T-helper 1 cell treated with Interleukin-12 subunit alpha and Interleukin-12 subunit beta and Interleukin-4 antibody, amounts not matched to agents 30 μg/mL and 1 μg/mL, for 36 hours (primary cell): Measurements from ENCODE around the gene PFDN4.
"Not testable (repeated sequence)": the region's sequence is repeated elsewhere in the genome, so short reads cannot be mapped to it uniquely, and the experiment has no call there.

Source experiments
- H3K27ac Mint-ChIP-seq: one replicate; pipeline ENCODE4 v1.8.0; 2021; ENCODE audit warnings: mild to moderate bottlenecking, mixed read lengths
- H3K27me3 Mint-ChIP-seq: one replicate; pipeline ENCODE4 v1.8.0; 2021; ENCODE audit warnings: low read depth, mixed read lengths
- H3K36me3 Mint-ChIP-seq: one replicate; pipeline ENCODE4 v1.8.0; 2021; ENCODE audit warnings: low read depth, mixed read lengths
- H3K4me1 Mint-ChIP-seq: one replicate; pipeline ENCODE4 v1.8.0; 2021; ENCODE audit warnings: low read depth, mixed read lengths
- H3K4me3 Mint-ChIP-seq: one replicate; pipeline ENCODE4 v1.8.0; 2021; ENCODE audit warnings: mild to moderate bottlenecking, moderate library complexity, mixed read lengths
- H3K9me3 Mint-ChIP-seq: one replicate; pipeline ENCODE4 v1.8.0; 2021; ENCODE audit warnings: mixed read lengths

The PFDN4 gene

DNA sequence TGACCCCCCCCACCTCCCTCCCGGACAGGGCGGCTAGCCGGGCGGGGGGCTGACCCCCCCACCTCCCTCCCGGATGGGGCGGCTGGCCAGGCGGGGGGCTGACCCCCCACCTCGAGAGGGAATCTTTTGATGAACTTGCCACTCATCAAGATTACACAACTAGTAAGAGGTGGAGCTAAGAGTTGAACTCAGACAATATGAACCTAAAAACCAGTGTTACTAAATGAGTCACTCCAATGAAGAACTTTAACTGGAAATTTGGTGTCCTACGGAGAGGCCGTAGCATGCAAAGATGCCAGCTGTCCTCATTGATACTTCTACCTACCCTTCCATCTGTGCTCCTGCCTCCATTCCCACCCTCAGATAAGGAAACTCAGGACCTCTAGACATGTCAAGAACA is 42.8 kb downstream of the PFDN4 start:
- Mint-ChIP-seq H3K4me3 (no peak overlapping the region), H3K27me3 (no peaks in the 10 kb centered on the region), H3K36me3 (no peaks in the 10 kb centered on the region), H3K4me1 (no peaks in the 10 kb centered on the region), H3K9me3 (no peaks in the 10 kb centered on the region), H3K27ac (no peak overlapping the region)

DNA sequence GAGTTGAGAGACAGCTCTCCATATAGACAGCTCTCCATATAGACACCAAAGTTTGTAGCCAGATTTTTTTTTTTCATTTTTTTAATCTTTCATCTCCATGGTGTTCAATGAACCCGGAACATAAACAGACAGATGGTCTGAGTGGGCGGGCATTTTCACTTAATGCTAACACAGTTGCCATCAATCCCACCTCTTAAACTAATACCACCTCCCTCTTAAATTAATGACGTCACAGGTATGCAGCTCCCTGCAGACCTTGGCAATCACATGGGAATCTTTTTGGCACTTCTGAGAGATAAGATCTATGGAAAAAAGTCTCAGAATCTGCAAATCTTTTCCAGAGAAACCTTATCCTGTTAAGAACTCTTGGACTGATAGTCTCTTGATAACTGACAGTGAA is 43.2 kb downstream of the PFDN4 start:
- Mint-ChIP-seq H3K4me3 (no peak overlapping the region), H3K27ac (no peak overlapping the region), H3K9me3 (no peaks in the 10 kb centered on the region), H3K27me3 (peaks cover under 1% of the 10 kb centered on the region), H3K4me1 (no peaks in the 10 kb centered on the region), H3K36me3 (no peaks in the 10 kb centered on the region)

DNA sequence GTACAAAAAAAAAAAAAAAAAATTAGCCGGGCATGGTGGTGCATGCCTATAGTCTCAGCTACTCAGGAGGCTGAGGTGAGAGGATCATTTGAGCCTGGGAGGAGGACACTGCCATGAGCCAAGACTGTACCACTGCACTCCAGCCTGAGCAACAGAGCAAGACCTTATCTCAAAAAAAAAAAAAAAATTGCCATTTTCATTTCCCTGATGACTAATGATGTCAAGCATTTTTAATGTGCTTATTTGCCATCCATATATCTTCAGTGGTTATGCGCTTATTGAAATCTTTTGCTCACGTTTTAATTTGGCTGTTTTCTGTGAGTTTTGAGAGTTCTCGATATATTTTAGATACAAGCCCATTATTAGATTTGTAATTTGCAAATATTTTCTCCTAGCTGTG is 46.7 kb downstream of the PFDN4 start:
- no peaks in the 10 kb centered on the region for H3K36me3 Mint-ChIP-seq
- peaks cover 4% of the 10 kb centered on the region for H3K27me3 Mint-ChIP-seq
- H3K4me3 Mint-ChIP-seq: no peak overlapping the region
- no peaks in the 10 kb centered on the region for H3K4me1 Mint-ChIP-seq
- no peaks in the 10 kb centered on the region for H3K9me3 Mint-ChIP-seq
- no peak overlapping the region for H3K27ac Mint-ChIP-seq

DNA sequence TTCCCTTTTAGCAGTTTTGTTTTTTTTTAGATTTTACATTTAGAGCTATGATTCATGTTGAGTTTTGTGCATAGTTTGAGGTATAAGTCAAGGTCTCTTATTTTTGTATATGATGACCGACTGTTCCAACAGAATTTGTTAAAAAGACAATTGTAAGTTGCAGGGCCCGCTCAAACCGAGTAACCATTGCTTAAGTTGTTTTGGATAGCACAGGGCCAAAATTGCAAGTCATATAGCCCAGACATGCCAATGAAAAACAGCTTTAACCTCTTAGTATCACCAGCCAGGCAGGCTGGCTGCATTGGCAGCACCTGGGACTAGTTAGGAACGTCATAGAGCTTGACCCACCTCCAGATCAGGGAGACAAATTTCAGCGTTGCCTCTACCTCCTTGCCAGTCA is 47.3 kb downstream of the PFDN4 start:
- Mint-ChIP-seq H3K9me3 (no peaks in the 10 kb centered on the region), H3K36me3 (no peaks in the 10 kb centered on the region), H3K4me3 (no peak overlapping the region), H3K4me1 (no peaks in the 10 kb centered on the region), H3K27me3 (peaks cover 4% of the 10 kb centered on the region), H3K27ac (no peak overlapping the region)

DNA sequence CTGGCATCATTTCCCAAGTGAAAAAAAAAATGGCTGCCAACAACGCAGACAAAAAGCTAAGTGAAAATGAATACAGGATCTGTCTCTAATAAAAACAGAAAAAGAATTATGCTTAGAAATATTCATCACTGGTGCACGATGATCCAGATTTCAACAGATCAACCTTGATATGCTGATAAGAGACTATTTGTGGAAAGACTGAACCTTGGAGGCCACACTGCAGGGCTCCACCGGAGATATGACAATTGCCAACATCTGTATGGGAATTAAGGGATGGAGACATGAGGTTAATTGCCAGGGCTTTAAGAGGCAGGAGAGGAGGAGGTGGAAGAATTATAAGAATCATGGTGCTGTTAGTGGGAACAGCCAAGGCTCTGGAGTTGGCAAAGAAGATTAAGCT is 48.3 kb downstream of the PFDN4 start:
- H3K4me3 Mint-ChIP-seq: no peak overlapping the region
- H3K4me1 Mint-ChIP-seq: no peaks in the 10 kb centered on the region
- H3K36me3 Mint-ChIP-seq: no peaks in the 10 kb centered on the region
- H3K27me3 Mint-ChIP-seq: peaks cover 4% of the 10 kb centered on the region
- no peaks in the 10 kb centered on the region for H3K9me3 Mint-ChIP-seq
- no peak overlapping the region for H3K27ac Mint-ChIP-seq

DNA sequence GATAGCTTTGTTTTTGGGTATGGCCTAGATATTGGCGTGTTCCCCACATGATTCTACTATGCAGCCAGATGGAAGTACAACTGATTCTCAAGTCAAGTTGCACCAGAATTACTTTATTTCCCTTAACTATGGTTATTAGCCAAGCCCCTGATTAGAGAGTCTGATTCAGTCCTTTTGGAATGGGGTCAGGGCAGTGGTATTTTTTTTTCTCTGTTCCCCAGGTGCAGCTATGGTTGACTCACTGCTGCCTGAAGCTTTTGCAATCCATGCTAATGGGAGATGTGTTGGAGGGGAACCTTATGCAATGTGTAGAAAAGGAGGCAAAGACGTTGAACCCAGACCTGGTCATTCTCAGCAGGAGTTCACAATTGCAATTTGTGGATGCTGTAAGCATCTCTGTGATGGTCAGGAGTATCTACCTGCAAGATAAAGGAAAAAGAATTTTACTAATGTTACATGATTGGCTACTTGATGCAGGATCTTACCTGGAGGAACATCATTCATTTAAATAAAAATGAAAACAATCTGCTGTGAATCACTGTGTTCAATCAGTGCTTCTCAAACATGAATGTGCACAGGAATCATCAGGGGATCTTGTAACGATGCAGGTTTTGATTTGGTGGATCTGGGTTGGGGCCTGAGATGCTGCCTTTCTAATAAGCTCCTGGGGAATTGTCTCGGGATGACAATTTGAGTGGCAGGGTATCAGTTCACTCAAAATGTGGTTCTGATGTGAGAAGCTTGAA is 49.4 kb downstream of the PFDN4 start:
- no peak overlapping the region for H3K27ac Mint-ChIP-seq
- H3K4me3 Mint-ChIP-seq: no peak overlapping the region
- no peaks in the 10 kb centered on the region for H3K9me3 Mint-ChIP-seq
- H3K4me1 Mint-ChIP-seq: no peaks in the 10 kb centered on the region
- H3K36me3 Mint-ChIP-seq: no peaks in the 10 kb centered on the region
- peaks cover 4% of the 10 kb centered on the region for H3K27me3 Mint-ChIP-seq

DNA sequence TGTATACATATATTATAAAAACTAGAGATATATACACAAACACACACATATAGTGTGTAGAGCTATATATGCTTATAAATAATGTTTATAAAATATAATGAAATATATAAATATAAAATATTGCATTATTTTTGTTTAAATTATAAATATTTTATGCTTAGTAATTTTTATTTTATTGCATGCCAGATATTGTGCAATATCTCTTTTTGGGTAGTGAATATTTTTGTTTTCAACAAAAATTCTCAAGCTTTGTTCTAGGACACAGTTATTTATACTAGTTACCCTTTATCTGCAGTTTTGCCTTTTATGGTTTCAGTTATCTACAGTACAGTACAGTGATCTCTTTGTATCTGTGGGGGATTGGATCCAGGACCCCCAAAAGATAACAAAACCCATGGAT is 52.2 kb downstream of the PFDN4 start:
- Mint-ChIP-seq H3K36me3 (no peaks in the 10 kb centered on the region), H3K9me3 (no peaks in the 10 kb centered on the region), H3K4me3 (no peak overlapping the region), H3K27ac (no peak overlapping the region), H3K4me1 (no peaks in the 10 kb centered on the region), H3K27me3 (peaks cover 4% of the 10 kb centered on the region)

DNA sequence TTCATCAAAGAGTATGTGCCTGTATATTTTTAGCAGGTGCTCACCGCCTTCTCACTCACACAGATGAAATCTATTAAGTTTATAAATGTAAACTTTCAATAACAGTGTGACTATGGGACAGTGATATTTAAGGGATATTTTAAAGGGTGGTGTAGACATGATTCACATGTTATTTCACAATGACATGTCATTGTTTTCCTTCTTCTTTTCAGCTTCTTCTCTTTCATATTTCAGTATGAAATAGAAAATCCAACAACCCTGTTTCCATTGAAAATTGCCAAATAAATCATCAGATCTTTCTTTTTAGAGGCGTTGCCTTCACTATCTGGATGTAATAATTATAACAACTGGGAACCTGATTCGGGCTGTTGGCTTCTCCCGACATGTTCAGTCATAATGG is 54.8 kb downstream of the PFDN4 start:
- H3K9me3 Mint-ChIP-seq: no peaks in the 10 kb centered on the region
- H3K4me1 Mint-ChIP-seq: no peaks in the 10 kb centered on the region
- H3K27ac Mint-ChIP-seq: no peak overlapping the region
- no peak overlapping the region for H3K4me3 Mint-ChIP-seq
- no peaks in the 10 kb centered on the region for H3K36me3 Mint-ChIP-seq
- no peaks in the 10 kb centered on the region for H3K27me3 Mint-ChIP-seq

DNA sequence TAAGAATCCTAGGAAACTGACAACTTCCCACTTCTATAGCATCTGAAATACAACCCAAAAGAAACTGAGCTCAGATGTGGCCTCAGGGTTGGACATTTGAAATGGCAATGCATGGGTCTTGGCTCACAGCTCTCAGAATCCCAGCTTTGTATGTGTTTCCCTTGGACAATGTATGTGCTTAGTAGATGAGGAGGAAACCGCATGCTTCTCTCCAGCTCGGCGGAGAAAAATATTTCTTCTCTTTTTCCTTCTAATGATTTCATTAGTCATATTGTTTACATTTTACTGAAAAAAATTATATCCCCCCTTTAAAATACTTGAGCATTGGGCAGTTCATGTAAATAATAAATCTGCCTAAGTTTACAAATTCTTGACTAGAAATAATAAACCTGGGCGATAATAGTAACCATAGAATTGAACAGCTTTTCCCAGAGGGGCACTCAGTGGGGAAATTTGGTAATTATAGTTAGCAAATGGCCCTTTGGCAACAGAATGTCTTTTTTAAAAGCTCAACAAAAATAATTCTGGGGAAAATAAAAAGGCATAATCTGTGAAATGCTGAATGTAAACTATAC is 55.3 kb downstream of the PFDN4 start:
- Mint-ChIP-seq H3K9me3 (no peaks in the 10 kb centered on the region), H3K27ac (no peak overlapping the region), H3K4me1 (no peaks in the 10 kb centered on the region), H3K27me3 (no peaks in the 10 kb centered on the region), H3K4me3 (no peak overlapping the region), H3K36me3 (no peaks in the 10 kb centered on the region)

DNA sequence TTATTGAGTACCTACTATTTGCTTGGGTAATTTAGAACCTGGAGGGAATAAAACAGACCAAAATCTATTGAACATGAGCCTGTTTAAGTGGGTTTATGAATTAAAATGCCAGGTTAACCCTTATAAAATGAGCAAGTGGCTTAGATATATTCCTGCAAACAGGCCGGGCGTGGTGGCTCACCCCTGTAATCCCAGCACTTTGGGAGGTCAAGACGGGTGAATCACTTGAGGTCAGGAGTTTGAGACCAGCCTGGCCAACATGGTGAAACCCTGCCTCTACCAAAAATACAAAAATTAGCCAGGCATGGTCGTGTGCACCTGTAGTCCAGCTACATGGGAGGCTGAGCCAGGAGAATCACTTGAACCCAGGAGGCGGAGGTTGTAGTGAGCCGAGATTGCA is 57.9 kb downstream of the PFDN4 start:
- not testable (repeated sequence) for H3K4me3 Mint-ChIP-seq, H3K9me3 Mint-ChIP-seq, H3K27ac Mint-ChIP-seq, H3K4me1 Mint-ChIP-seq, H3K36me3 Mint-ChIP-seq, H3K27me3 Mint-ChIP-seq

DNA sequence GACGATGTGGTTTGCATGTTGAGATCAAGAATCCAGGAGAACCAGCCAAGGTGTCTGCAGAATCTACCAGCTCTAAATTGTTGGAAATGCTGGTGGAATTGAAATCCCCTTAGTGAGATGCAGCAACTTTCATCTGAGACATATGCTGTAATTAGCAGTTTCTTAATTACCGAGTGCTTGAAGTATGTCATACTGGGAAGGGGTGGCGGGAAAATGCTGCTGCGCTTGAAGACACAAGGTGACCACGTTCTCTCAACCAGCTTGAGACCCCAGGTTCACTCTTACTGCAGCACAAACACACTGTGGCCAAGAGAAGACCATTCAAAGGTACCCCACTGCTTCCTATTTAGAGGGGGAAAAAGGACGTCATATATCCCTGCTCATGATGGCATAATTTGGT is 59.0 kb downstream of the PFDN4 start:
- H3K36me3 Mint-ChIP-seq: no peaks in the 10 kb centered on the region
- peaks cover 4% of the 10 kb centered on the region for H3K27me3 Mint-ChIP-seq
- no peaks in the 10 kb centered on the region for H3K4me1 Mint-ChIP-seq
- no peak overlapping the region for H3K4me3 Mint-ChIP-seq
- no peaks in the 10 kb centered on the region for H3K9me3 Mint-ChIP-seq
- H3K27ac Mint-ChIP-seq: no peak overlapping the region

DNA sequence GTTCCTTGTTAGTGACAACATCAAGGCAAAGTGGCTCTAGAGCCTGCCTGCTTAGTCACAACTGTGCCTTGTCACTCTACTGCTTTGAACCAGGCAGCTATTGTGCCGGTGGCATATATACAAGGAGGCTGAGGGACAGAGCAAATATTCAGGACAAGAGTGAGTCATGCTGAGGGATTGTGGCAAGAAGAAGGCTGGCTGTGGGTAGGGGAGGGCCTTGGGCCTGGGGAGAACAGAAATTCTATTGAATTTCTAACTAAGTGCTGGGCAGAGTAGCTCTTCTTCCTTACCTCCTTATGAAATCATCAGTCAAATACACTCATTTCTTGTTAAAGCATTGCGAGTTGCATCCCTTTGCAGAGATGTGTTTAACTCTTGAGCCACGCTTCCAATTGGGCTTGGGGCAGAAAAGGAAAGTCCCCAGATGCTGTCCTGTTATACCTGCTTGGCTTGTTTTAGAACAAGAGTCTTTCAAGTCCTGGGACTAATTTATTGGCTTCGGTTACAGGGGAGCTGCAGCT is 59.7 kb downstream of the PFDN4 start:
- peaks cover under 1% of the 10 kb centered on the region for H3K36me3 Mint-ChIP-seq
- peaks cover 4% of the 10 kb centered on the region for H3K27me3 Mint-ChIP-seq
- peaks cover 2% of the 10 kb centered on the region for H3K9me3 Mint-ChIP-seq
- no peaks in the 10 kb centered on the region for H3K4me1 Mint-ChIP-seq
- H3K27ac Mint-ChIP-seq: no peak overlapping the region
- H3K4me3 Mint-ChIP-seq: no peak overlapping the region

DNA sequence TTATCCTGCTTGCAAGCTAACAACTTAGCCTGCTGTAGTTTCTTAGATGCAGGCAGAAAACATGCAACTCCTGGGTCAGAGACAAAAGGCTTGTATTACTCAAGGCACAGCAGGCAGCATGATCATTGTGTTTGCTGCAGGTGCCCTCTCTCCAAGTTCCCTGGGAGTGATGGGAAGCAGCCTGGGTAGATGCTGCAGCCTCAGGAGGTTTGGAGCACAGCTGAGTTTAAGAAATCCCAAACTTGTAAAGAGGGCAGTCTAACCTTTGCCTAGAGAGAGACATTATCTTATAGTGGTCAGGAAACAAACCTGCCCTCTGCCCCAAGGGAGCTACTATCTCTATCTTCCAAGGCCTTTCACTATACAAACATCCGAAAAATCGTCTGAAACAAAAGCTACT is 61.1 kb downstream of the PFDN4 start:
- Mint-ChIP-seq H3K4me1 (no peaks in the 10 kb centered on the region), H3K36me3 (peaks cover 3% of the 10 kb centered on the region), H3K9me3 (peaks cover 4% of the 10 kb centered on the region), H3K4me3 (no peak overlapping the region), H3K27me3 (peaks cover 4% of the 10 kb centered on the region), H3K27ac (no peak overlapping the region)
